ENCODE results near the gene PROS1.
"Not testable (repeated sequence)": the region's sequence is repeated elsewhere in the genome, so short reads cannot be mapped to it uniquely, and the experiment has no call there.

The PROS1 gene

GRCh38 chr3:93867425-93867824 lies 106.3 kb downstream of the PROS1 start:
- H3K9me2 ChIP-seq (replicated peaks; ENCODE audit: insufficient read depth, low read length) = no peaks in the 10 kb centered on the region
- no peaks in the 10 kb centered on the region for H3K79me2 ChIP-seq (ENCODE audit: low read length)
- no peaks in the 10 kb centered on the region for H3K36me3 ChIP-seq (replicated peaks; ENCODE audit: insufficient read depth, low read length)
- no peaks in the 10 kb centered on the region for H3K4me1 ChIP-seq (ENCODE audit: low read length)
- H3K27me3 ChIP-seq (replicated peaks; ENCODE audit: insufficient read depth, low read length) = no peaks in the 10 kb centered on the region
- no peak for DNase-seq
- H4K20me1 ChIP-seq (ENCODE audit: insufficient read depth, low read length) = no peaks in the 10 kb centered on the region
- H3K27ac ChIP-seq (ENCODE audit: low read length) = no peak overlapping the region
- TF ChIP-seq CTCF (IDR thresholded peaks at IDR 0.05; ENCODE audit: low read length) (no peak), EZH2 (optimal IDR thresholded peaks at IDR 0.05; ENCODE audit: low read depth, low read length) (no peak), EZH2phosphoT487 (IDR thresholded peaks at IDR 0.05; ENCODE audit: low read length) (no peak)
- no peaks in the 10 kb centered on the region for H3K9me3 ChIP-seq (replicated peaks; ENCODE audit: insufficient read depth, low read length)
- H2AFZ ChIP-seq (ENCODE audit: low read length) = no peak overlapping the region
- H3K4me2 ChIP-seq (ENCODE audit: low read depth, low read length) = no peak overlapping the region
- no peak overlapping the region for H3K9ac ChIP-seq (ENCODE audit: low read length)
- no peaks in the 10 kb centered on the region for H3F3A ChIP-seq (ENCODE audit: insufficient read depth, low read length)
- H3K4me3 ChIP-seq (ENCODE audit: low read length) = no peak overlapping the region

GRCh38 chr3:93861017-93861416 lies 112.7 kb downstream of the PROS1 start:
- no peaks in the 10 kb centered on the region for H3K27me3 ChIP-seq (replicated peaks; ENCODE audit: insufficient read depth, low read length)
- no peaks in the 10 kb centered on the region for H3K9me3 ChIP-seq (replicated peaks; ENCODE audit: insufficient read depth, low read length)
- H3K4me3 ChIP-seq (ENCODE audit: low read length) = no peak overlapping the region
- H3K9ac ChIP-seq (ENCODE audit: low read length) = no peak overlapping the region
- H4K20me1 ChIP-seq (ENCODE audit: insufficient read depth, low read length) = no peaks in the 10 kb centered on the region
- no peak for DNase-seq
- no peaks in the 10 kb centered on the region for H3K9me2 ChIP-seq (replicated peaks; ENCODE audit: insufficient read depth, low read length)
- no peaks in the 10 kb centered on the region for H3K79me2 ChIP-seq (ENCODE audit: low read length)
- no peaks in the 10 kb centered on the region for H3K36me3 ChIP-seq (replicated peaks; ENCODE audit: insufficient read depth, low read length)
- H3K27ac ChIP-seq (ENCODE audit: low read length) = no peak overlapping the region
- H2AFZ ChIP-seq (ENCODE audit: low read length) = no peak overlapping the region
- no peaks in the 10 kb centered on the region for H3K4me1 ChIP-seq (ENCODE audit: low read length)
- no peak overlapping the region for H3K4me2 ChIP-seq (ENCODE audit: low read depth, low read length)
- H3F3A ChIP-seq (ENCODE audit: insufficient read depth, low read length) = no peaks in the 10 kb centered on the region
- TF ChIP-seq EZH2phosphoT487 (IDR thresholded peaks at IDR 0.05; ENCODE audit: low read length) (no peak), CTCF (IDR thresholded peaks at IDR 0.05; ENCODE audit: low read length) (no peak), EZH2 (optimal IDR thresholded peaks at IDR 0.05; ENCODE audit: low read depth, low read length) (no peak)

- Histone ChIP-seq H3K79me2 (ENCODE audit: low read length) (no peaks in the 10 kb centered on the region), H3K4me3 (ENCODE audit: low read length) (no peak overlapping the region), H3K27me3 (replicated peaks; ENCODE audit: insufficient read depth, low read length) (no peaks in the 10 kb centered on the region), H3K9ac (ENCODE audit: low read length) (no peak overlapping the region), H4K20me1 (ENCODE audit: insufficient read depth, low read length) (no peaks in the 10 kb centered on the region), H3K4me1 (ENCODE audit: low read length) (no peaks in the 10 kb centered on the region), H3K9me3 (replicated peaks; ENCODE audit: insufficient read depth, low read length) (no peaks in the 10 kb centered on the region), H2AFZ (ENCODE audit: low read length) (no peak overlapping the region), H3K27ac (ENCODE audit: low read length) (no peak overlapping the region), H3K9me2 (replicated peaks; ENCODE audit: insufficient read depth, low read length) (no peaks in the 10 kb centered on the region), H3K4me2 (ENCODE audit: low read depth, low read length) (no peak overlapping the region), H3F3A (ENCODE audit: insufficient read depth, low read length) (no peaks in the 10 kb centered on the region), H3K36me3 (replicated peaks; ENCODE audit: insufficient read depth, low read length) (no peaks in the 10 kb centered on the region)
- no peak for DNase-seq
- no peak for TF ChIP-seq EZH2 (optimal IDR thresholded peaks at IDR 0.05; ENCODE audit: low read depth, low read length)
- no peak for TF ChIP-seq CTCF (IDR thresholded peaks at IDR 0.05; ENCODE audit: low read length)
- TF ChIP-seq EZH2phosphoT487 (IDR thresholded peaks at IDR 0.05; ENCODE audit: low read length) = no peak
These were observed 118.3 kb downstream of the PROS1 start for GRCh38 chr3:93855401-93855800.

- H3K9me3 ChIP-seq (replicated peaks; ENCODE audit: insufficient read depth, low read length); H2AFZ ChIP-seq (ENCODE audit: low read length); H3K9ac ChIP-seq (ENCODE audit: low read length); H3K4me2 ChIP-seq (ENCODE audit: low read depth, low read length); H3K79me2 ChIP-seq (ENCODE audit: low read length); H3K36me3 ChIP-seq (replicated peaks; ENCODE audit: insufficient read depth, low read length); H3K4me1 ChIP-seq (ENCODE audit: low read length); H3K27ac ChIP-seq (ENCODE audit: low read length); H3K9me2 ChIP-seq (replicated peaks; ENCODE audit: insufficient read depth, low read length); H4K20me1 ChIP-seq (ENCODE audit: insufficient read depth, low read length); DNase-seq; H3K27me3 ChIP-seq (replicated peaks; ENCODE audit: insufficient read depth, low read length); H3K4me3 ChIP-seq (ENCODE audit: low read length); H3F3A ChIP-seq (ENCODE audit: insufficient read depth, low read length): not testable (repeated sequence)
These were observed 121.5 kb downstream of the PROS1 start for GRCh38 chr3:93852228-93852627.
